Measurements from ENCODE around the gene HSPB1.

DNA sequence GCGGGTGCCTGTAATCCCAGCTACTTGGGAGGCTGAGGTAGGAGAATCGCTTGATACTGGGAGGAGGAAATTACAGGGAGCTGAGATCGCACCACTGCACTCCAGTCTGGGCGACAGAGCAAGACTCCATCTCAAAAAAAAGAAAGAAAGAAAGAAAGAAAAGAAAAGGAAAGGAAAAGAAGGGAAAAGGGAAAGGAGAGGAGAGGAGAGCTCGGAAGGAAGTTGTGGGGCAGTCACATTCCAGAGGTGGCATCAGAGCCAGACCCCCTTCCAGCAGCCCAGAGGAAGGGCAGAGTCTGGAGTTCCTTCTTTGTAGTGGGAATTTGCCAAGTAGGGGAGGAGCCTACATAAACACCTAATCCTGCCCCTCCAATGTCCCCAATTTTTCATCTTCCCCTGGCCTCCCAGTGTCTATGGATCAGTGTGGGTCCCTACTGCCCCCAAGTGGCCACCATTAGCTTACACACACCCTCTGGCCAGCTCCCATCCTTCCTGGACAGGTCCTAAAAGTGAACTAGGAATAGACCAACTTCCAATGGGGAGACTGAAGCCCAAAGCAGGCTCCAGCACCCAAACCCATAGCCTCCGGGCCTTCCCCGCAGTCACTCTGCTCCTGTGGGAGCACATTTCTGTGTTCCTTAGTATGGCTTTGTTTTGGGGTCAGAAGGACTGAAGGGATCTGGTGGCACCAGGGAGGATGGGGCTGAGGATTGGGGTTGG, 39.6 kb upstream of the HSPB1 start:
- TF ChIP-seq CTCF (conservative IDR thresholded peaks at IDR 0.05) (peak; percentile 96), ZFX (IDR thresholded peaks at IDR 0.05) (no peak)

Measured in C4-2B (cell line).